ENCODE data around the gene MYLK.

The MYLK gene, protein sequence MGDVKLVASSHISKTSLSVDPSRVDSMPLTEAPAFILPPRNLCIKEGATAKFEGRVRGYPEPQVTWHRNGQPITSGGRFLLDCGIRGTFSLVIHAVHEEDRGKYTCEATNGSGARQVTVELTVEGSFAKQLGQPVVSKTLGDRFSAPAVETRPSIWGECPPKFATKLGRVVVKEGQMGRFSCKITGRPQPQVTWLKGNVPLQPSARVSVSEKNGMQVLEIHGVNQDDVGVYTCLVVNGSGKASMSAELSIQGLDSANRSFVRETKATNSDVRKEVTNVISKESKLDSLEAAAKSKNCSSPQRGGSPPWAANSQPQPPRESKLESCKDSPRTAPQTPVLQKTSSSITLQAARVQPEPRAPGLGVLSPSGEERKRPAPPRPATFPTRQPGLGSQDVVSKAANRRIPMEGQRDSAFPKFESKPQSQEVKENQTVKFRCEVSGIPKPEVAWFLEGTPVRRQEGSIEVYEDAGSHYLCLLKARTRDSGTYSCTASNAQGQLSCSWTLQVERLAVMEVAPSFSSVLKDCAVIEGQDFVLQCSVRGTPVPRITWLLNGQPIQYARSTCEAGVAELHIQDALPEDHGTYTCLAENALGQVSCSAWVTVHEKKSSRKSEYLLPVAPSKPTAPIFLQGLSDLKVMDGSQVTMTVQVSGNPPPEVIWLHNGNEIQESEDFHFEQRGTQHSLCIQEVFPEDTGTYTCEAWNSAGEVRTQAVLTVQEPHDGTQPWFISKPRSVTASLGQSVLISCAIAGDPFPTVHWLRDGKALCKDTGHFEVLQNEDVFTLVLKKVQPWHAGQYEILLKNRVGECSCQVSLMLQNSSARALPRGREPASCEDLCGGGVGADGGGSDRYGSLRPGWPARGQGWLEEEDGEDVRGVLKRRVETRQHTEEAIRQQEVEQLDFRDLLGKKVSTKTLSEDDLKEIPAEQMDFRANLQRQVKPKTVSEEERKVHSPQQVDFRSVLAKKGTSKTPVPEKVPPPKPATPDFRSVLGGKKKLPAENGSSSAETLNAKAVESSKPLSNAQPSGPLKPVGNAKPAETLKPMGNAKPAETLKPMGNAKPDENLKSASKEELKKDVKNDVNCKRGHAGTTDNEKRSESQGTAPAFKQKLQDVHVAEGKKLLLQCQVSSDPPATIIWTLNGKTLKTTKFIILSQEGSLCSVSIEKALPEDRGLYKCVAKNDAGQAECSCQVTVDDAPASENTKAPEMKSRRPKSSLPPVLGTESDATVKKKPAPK (N-terminal part only)

DNA sequence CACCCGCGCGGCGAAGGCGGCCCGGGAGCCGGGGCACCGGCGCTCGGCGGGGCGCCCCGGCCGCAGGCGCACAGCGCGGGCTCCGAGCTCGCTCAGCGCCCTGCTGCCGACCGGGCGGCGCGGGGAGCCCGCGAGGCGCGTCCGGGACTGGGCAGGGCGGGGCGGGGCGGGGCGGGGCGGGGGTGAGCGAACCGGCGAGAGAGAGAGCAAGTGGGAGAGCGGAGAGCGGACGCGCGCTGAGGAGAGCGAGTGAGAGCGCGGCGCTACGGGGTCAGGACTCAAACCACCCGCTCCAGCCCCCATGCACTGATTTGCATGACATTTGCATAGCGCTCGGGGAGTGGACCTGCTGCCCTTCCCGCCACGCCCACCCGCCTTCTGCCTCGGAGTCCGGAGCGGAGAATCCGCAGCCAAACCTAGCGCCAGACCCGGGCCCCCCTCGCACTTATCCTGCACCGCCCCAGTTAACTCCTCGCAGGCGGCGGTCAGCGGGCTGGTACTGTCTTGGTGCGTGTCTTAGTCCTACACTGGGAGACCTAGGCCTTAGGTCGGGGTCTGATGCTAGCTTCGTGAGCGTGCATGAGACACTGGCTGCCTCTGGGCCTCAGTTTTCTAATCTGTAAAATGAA is at the start of gene MYLK:
MYLK (minus strand) TSS at position 130 of the 629 bp plus-strand sequence. CDS start 90,491 bp downstream, outside the sequence.
- FAIRE-seq (no peak), DNase-seq (ENCODE audit: insufficient read length, low spot score) (peak; percentile 64)
- TF ChIP-seq, protein P1, sequence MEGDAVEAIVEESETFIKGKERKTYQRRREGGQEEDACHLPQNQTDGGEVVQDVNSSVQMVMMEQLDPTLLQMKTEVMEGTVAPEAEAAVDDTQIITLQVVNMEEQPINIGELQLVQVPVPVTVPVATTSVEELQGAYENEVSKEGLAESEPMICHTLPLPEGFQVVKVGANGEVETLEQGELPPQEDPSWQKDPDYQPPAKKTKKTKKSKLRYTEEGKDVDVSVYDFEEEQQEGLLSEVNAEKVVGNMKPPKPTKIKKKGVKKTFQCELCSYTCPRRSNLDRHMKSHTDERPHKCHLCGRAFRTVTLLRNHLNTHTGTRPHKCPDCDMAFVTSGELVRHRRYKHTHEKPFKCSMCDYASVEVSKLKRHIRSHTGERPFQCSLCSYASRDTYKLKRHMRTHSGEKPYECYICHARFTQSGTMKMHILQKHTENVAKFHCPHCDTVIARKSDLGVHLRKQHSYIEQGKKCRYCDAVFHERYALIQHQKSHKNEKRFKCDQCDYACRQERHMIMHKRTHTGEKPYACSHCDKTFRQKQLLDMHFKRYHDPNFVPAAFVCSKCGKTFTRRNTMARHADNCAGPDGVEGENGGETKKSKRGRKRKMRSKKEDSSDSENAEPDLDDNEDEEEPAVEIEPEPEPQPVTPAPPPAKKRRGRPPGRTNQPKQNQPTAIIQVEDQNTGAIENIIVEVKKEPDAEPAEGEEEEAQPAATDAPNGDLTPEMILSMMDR (IDR thresholded peaks at IDR 0.05; ENCODE audit: insufficient read depth, missing control alignments) = no peak

DNA sequence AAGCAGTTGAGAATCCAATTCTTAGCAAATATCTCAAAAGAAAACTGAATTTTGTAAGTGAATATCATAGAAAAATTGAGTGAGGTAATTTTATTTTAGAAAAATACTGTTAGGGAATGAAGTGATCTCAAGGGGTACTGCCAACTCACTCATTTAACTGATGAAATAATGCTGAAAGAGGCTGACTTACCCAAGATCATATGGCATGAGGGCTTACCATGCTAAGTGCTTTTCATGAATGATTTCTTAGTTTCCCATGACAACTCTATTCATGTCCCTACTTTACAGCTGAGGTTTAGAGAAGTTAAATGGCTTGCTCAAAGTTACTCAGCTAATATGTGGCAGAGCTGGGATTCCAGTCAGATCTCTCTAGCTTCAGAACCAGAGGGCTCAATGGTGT is 46.3 kb upstream of the MYLK start:
- FAIRE-seq (no peak), DNase-seq (ENCODE audit: insufficient read length, low spot score) (no peak)
- TF ChIP-seq, protein P1 (IDR thresholded peaks at IDR 0.05; ENCODE audit: insufficient read depth, missing control alignments) = no peak

DNA sequence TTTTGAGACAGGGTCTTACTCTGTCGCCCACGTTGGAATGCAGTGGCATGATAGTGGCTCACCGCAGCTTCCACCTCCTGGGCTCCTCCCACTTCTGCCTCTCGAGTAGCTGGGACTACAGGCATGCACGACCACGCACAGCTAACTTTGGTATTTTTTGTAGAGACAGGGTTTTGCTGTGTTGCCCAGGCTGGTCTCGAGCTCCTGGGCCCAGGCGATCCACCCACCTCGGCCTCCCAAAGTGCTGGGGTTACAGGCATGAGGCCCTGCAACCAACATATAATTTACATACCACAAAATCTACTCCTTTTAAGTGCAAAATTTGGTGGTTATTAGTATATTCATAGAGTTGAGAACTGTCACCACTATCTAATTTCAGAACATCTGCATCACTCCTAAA is 45.2 kb upstream of the MYLK start:
- TF ChIP-seq, protein P1 (IDR thresholded peaks at IDR 0.05; ENCODE audit: insufficient read depth, missing control alignments) = no peak
- DNase-seq (ENCODE audit: insufficient read length, low spot score) = no peak
- FAIRE-seq = no peak

DNA sequence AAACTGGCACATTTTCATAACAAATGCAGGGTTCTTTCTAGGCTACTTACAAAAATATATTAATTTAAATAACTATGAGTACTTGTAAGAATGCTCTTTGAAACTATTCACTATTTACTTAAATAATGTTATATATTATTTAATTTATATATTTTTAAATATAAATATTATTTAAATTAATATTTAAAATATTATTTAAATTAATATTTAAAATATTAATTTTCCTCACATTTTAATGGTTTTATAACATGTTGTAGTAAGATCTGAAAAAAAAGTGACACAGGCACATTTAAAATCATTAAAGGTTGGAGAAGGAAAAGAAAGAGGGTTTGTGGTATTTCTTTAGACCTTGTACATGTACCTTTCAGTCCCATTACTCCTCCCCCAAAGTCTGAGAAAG is 42.3 kb upstream of the MYLK start:
- TF ChIP-seq, protein P1 (IDR thresholded peaks at IDR 0.05; ENCODE audit: insufficient read depth, missing control alignments) = no peak
- FAIRE-seq = no peak
- no peak for DNase-seq (ENCODE audit: insufficient read length, low spot score)

DNA sequence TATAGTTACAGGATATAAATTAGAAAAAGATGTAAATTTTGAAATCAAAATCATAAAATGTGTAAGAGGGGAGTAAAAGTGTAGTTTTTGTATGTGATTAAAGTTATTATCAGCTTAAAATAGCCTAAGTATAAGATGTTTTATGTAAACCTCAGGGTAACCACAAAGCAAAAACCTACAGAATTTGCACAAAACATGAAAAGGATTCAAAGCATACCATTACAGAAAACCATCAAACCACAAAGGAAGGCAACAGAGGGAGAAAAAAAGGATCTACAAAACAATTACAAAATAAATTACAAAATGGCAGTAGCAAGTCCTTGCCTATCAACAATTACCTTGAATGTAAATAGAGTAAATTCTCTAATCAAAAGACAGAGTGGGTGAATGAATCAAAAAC is 36.7 kb upstream of the MYLK start:
- TF ChIP-seq, protein P1 (IDR thresholded peaks at IDR 0.05; ENCODE audit: insufficient read depth, missing control alignments) = no peak
- DNase-seq (ENCODE audit: insufficient read length, low spot score) (no peak), FAIRE-seq (no peak)

DNA sequence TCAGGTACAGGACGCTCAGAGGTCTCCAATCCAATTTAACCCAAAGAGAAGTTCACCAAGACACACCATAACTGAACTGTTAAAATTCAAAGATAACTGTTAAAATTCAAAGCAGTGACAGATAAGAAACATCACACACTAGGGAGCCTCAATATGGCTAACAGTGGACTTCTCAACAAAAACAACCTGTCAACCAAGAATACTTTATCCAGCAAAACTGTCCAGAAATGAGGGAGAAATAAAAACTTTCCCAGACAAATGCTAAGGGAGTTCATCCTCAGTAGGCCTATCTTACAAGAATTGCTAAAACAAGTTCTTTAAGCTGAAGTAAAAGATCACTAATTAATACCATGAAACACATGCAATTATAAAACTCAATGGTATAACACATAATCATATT is 36.3 kb upstream of the MYLK start:
- no peak for FAIRE-seq
- TF ChIP-seq, protein P1 (IDR thresholded peaks at IDR 0.05; ENCODE audit: insufficient read depth, missing control alignments) = no peak
- DNase-seq (ENCODE audit: insufficient read length, low spot score) = no peak

Data from D721Med (cell line).